Erythroblast (primary cell): ENCODE data around the gene TNFRSF25.

Experiments used
- GATA1 ChIP-seq: IDR thresholded peaks from 2 replicates; pipeline ENCODE4 v1.6.1; 2011; ENCODE audit warnings: low read depth, mild to moderate bottlenecking, control low read depth, low read length, moderate library complexity
- POLR2A ChIP-seq: IDR thresholded peaks from 2 replicates; pipeline ENCODE4 v1.6.1; 2011; ENCODE audit warnings: mild to moderate bottlenecking, low read length

GRCh38 chr1:6471086-6471969 lies 5.4 kb upstream of the TNFRSF25 start:
- no peak for TF ChIP-seq POLR2A
- TF ChIP-seq GATA1, result no peak
